ENCODE results near the gene SSNA1. TPM values are rescaled to one million over a fixed set of nuclear protein-coding genes. Genes with fewer than 3 reads are reported as not detected.

SSNA1 gene
- total RNA-seq, 1 donor from 2014 or later: 71.9 TPM

DNA sequence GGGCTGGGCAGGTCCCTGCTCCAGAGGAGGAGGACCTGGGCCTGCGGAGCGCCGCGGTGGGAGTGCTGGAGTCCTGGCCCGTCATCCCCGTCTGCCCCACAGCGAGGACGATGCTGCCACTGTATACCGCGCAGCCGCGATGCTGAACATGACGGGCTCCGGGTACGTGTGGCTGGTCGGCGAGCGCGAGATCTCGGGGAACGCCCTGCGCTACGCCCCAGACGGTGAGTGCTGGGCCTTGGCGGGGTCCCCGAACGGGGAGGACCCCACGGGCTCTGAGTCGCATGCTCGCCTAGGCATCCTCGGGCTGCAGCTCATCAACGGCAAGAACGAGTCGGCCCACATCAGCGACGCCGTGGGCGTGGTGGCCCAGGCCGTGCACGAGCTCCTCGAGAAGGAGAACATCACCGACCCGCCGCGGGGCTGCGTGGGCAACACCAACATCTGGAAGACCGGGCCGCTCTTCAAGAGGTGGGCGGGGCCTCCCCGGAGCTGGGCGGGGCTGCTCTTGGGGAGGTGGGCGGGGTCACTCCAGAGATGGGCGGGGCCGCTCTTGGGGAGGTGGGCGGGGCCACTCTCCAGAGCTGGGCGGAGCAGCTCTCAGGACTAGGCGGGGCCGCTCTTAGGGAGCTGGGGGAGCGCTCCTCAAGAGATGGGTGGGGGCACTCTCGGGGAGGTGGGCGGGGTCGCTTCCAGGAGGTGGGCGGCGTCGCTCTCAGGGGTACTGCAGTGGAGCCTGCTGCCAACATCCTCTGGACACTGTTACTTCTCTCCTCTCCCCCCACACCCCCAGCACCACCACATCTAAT lies 31.7 kb upstream of the SSNA1 start:
- Mint-ChIP-seq H3K27me3 (peaks cover 31% of the 10 kb centered on the region), H3K27ac (no peak overlapping the region), H3K36me3 (ENCODE audit: low read depth) (no peaks in the 10 kb centered on the region), H3K9me3 (no peaks in the 10 kb centered on the region), H3K4me3 (peak overlapping the region; percentile 56), H3K4me1 (peaks cover 25% of the 10 kb centered on the region)
- ChIA-PET CTCF (interaction anchor here (0.6 kb wide), 1 partner anchor 110 kb away, joined by 3 read pairs; no protein-coding TSS in a partner anchor), POLR2A (interaction anchor here (0.5 to 1.3 kb wide), 5 partner anchors 29 to 83 kb away, joined by 3 to 5 read pairs (median 4); no protein-coding TSS in a partner anchor)
- intact Hi-C loops (cut with micrococcal nuclease): no loop called here
- peak; percentile 81 for ATAC-seq (ENCODE audit: low read depth)
- TF ChIP-seq, protein P1, sequence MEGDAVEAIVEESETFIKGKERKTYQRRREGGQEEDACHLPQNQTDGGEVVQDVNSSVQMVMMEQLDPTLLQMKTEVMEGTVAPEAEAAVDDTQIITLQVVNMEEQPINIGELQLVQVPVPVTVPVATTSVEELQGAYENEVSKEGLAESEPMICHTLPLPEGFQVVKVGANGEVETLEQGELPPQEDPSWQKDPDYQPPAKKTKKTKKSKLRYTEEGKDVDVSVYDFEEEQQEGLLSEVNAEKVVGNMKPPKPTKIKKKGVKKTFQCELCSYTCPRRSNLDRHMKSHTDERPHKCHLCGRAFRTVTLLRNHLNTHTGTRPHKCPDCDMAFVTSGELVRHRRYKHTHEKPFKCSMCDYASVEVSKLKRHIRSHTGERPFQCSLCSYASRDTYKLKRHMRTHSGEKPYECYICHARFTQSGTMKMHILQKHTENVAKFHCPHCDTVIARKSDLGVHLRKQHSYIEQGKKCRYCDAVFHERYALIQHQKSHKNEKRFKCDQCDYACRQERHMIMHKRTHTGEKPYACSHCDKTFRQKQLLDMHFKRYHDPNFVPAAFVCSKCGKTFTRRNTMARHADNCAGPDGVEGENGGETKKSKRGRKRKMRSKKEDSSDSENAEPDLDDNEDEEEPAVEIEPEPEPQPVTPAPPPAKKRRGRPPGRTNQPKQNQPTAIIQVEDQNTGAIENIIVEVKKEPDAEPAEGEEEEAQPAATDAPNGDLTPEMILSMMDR (IDR thresholded peaks at IDR 0.05): no peak
- DNase-seq: peak; percentile 43

DNA sequence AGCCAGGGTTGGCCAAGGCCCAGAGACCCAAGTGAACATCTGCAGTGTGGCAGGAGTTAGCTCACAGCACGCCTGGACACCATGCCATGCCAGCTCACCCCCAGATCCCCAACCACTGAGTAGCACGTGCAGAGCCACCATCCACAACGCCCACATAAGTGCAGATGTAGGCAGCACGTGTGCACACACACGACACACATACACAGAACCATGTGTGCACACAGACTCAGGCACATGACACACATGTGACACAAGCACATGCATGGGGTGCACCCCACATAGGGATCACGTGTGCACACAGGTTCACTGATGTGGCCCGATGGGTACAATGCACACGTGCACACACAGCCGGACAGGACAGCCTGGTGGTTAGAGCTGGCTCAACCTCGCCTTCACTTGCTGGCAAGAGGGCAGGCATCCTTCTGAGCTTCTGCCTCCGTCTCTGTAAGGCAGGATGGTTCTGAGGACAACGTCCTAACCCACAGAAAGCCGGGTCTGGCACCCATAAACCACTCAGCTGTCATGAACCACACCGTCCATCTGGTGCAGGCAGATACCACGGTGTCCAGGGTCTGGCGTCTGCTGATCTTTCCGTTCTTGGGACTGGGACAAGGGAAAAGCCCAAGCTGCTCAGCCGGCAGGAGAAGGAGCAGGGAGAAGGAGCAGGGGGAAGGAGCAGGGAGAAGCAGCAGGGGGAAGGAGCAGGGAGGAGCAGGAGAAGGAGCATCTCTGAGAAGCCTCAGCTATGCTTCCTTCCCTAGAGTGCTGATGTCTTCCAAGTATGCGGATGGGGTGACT lies 30.7 kb upstream of the SSNA1 start:
- POLR2A ChIA-PET: interaction anchor here (0.5 to 1.3 kb wide), 3 partner anchors 65 to 90 kb away, joined by 3 to 5 read pairs (median 4); no protein-coding TSS in a partner anchor

DNA sequence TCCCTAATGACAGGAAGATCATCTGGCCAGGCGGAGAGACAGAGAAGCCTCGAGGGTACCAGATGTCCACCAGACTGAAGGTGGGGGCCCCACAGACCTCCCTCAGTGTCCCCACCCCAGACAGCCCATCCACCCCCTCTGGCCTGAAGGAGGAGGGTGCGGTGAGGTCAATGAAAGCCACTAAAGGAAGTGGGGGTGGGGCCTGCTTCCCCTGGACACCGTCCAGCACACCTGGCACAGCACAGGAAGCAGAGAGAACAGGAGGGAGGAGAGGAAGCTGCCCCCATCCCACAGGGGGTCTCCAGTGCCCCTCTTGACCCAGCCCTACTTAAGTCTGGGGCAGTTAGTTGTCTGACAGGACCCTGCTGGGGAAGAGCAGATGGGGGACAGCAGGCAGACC lies 29.9 kb upstream of the SSNA1 start:
- ChIA-PET POLR2A (no interaction called here), CTCF (no interaction called here)
- Mint-ChIP-seq H3K9me3 (no peaks in the 10 kb centered on the region), H3K4me1 (peaks cover 24% of the 10 kb centered on the region), H3K27ac (no peak overlapping the region), H3K4me3 (no peak overlapping the region), H3K36me3 (ENCODE audit: low read depth) (no peaks in the 10 kb centered on the region), H3K27me3 (peaks cover 36% of the 10 kb centered on the region)
- TF ChIP-seq, protein P1 (IDR thresholded peaks at IDR 0.05): no peak
- no peak for ATAC-seq (ENCODE audit: low read depth)
- intact Hi-C loops (cut with micrococcal nuclease): no loop called here
- DNase-seq: no peak

More for the DNA sequence above, 30.7 kb upstream of the SSNA1 start:
- CTCF ChIA-PET: no interaction called here
- intact Hi-C loops (cut with micrococcal nuclease): no loop called here
- no peaks in the 10 kb centered on the region for H3K36me3 Mint-ChIP-seq (ENCODE audit: low read depth)
- DNase-seq (no peak), ATAC-seq (ENCODE audit: low read depth) (no peak)
- no peaks in the 10 kb centered on the region for H3K9me3 Mint-ChIP-seq
- TF ChIP-seq, protein P1 (IDR thresholded peaks at IDR 0.05): no peak
- no peak overlapping the region for H3K4me3 Mint-ChIP-seq
- H3K4me1 Mint-ChIP-seq: peaks cover 21% of the 10 kb centered on the region
- H3K27me3 Mint-ChIP-seq: peaks cover 33% of the 10 kb centered on the region
- H3K27ac Mint-ChIP-seq: no peak overlapping the region

DNA sequence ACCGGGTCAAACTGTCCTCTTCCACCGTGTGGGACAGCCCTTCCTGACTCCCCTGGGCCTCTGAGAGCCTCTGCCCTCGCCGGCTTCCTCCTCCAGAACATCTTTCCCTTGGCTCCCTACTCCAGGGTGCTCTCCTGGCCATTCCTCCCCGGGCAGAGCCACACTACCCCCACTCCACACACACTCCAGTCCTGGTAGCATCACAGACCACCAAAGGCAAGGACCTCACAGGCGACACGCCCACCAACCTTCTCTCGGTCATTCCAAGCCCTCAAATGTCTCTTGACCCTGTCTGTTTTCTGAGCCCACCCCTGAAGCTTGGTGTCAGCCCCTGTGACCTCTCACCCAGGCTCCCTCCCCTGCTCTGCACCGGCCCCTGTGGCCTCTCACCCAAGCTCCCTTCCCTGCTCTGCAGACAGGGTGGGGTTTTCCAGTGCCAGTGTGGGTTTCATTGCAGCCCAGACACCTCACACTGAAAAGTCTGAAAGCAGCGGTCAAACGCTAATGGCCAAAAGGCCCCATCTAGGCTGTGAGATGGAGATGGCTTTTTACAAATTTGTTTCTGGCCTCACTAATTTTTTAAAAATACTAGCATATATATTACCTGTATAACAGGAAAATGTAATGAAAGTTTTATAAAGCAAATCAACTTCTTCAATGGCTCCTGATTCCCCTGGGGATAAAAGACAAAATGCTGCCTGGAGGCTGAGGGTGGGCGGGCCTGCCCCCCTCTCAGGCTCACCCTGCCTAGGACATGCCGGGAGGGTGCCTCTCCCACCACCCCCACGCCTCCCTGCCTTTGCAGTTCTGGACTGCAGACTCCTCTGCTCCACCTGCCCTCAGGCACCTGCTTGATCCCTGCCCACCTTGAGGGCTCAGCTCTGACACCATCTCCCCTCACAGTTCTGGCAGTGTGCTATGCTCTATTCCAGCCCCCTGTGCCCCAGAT lies 29.1 kb upstream of the SSNA1 start:
- ChIA-PET POLR2A (no interaction called here), CTCF (no interaction called here)
- no peaks in the 10 kb centered on the region for H3K36me3 Mint-ChIP-seq (ENCODE audit: low read depth)
- H3K4me3 Mint-ChIP-seq: no peak overlapping the region
- DNase-seq: no peak
- ATAC-seq (ENCODE audit: low read depth): no peak
- peaks cover 24% of the 10 kb centered on the region for H3K4me1 Mint-ChIP-seq
- H3K9me3 Mint-ChIP-seq: no peaks in the 10 kb centered on the region
- peaks cover 37% of the 10 kb centered on the region for H3K27me3 Mint-ChIP-seq
- intact Hi-C loops (cut with micrococcal nuclease): loop anchor here (10.0 kb wide), 1 partner anchor 315 kb away; the partner anchor contains the start of genes AJM1 and PHPT1
- TF ChIP-seq, protein P1 (IDR thresholded peaks at IDR 0.05): no peak
- no peak overlapping the region for H3K27ac Mint-ChIP-seq

Measured in activated B cell treated with CpG ODN at 0.5 μM for 24 hours (primary cell).